H54 (cell line): ENCODE results near the gene UBA1.

Experiments used
- DNase-seq: peaks from one replicate; pipeline ENCODE4 v3.0.0; 2011; ENCODE audit warnings: low spot score, mixed read lengths; ENCODE audit not compliant: insufficient read length
- FAIRE-seq: peaks from 3 replicates; lab custom pipeline; 2011; peaks lifted over from hg19 to GRCh38; lab: Jason Lieb, UNC
- POLR2A ChIP-seq: IDR thresholded peaks from 2 replicates; pipeline ENCODE4 v1.6.1; 2011; ENCODE audit warnings: low read depth, mild to moderate bottlenecking, low read length

Gene UBA1

GRCh38 chrX:47160781-47161180, 32.8 kb upstream of the UBA1 start:
- no peak for TF ChIP-seq POLR2A
- no peak for DNase-seq
- FAIRE-seq, result no peak

GRCh38 chrX:47162927-47163583, 30.6 kb upstream of the UBA1 start:
- FAIRE-seq, result no peak
- DNase-seq, result no peak
- TF ChIP-seq POLR2A, result no peak

DNA sequence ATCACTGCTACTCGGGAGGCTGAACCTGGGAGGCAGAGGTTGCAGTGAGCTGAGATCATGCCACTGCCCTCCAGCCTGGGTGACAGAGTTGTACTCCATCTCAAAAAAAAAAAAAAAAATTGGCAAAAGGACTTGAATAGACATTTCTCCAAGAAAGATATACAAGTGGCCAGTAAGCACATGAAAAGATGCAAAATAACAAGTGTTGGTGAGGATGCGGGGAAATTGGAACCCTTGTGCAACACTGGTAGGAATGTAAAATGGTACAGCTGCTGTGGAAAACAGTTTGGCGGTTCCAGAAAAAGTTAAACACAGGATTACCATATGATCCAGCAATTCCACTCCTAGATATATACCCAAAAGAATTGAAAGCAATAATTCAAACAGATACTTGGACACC, 29.2 kb upstream of the UBA1 start:
- no peak for FAIRE-seq
- no peak for DNase-seq
- no peak for TF ChIP-seq POLR2A

DNA sequence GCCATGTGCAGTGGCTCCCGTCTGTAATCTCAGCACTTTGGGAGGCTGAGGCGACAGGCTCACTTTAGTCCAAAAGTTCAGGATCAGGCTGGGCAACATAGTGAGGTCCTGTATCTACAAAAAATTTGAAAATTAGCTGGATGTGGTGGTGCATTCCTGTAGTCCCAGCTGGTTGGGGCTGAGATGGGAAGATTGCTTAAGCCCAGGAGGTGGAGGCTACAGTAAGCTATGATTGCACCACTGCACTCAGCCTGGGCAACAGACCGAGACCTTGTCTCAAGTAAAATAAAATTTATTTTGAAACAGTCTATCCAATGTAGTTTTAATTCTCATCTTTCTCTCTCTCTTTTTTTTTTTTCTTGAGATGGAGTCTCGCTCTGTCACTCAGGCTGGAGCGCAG, 27.5 kb upstream of the UBA1 start:
- no peak for FAIRE-seq
- no peak for DNase-seq
- TF ChIP-seq POLR2A, result no peak

DNA sequence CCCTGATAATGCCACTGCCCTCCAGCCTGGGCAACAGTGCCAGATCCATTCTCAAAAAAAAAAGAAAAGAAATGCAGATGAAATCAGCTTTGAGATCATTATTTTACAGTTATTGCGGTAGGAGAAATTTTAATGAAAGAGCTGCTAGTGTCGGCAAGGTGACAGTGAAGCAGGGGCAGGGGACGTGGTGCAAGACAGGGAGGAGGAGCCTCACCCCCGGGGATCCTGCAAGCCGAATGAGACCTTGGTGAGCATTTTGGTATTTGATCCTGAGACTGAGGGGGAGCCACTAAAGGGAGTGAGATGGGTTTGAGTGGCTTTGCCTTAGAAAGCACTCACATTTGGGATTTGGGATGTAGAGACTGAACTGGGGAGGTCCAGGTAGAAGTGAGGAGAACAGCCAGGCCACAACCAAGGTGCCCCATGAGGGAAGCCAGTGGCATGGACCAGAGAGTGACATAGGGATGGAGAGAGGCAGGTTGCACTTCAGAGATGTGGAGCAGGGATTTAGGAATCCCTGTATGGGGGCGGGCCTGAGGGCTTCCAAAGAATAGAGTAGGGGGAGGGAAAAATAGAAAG, 25.0 kb upstream of the UBA1 start:
- FAIRE-seq, result no peak
- no peak for TF ChIP-seq POLR2A
- no peak for DNase-seq

DNA sequence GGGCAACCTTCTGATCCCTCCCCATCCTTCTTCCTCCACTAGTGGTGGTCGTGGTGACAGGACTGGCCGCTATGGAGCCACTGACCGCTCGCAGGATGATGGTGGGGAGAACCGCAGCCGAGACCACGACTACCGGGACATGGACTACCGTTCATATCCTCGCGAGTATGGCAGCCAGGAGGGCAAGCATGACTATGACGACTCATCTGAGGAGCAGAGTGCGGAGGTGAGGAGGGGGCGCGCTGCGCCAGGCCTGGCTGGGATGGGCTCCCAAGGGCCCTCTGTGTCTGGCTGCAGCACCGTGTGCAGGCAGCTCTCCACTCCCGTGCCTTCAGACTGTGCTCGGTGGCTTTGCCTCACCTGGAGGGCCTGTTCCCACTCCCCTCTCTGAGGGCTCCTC, 24.4 kb upstream of the UBA1 start:
- DNase-seq (no peak), FAIRE-seq (no peak)
- no peak for TF ChIP-seq POLR2A

- no peak for TF ChIP-seq POLR2A
- no peak for FAIRE-seq
- DNase-seq, result no peak
Observed at GRCh38 chrX:47169726-47170515, 23.7 kb upstream of the UBA1 start.

GRCh38 chrX:47170861-47171692, 22.6 kb upstream of the UBA1 start:
- no peak for TF ChIP-seq POLR2A
- FAIRE-seq (no peak), DNase-seq (no peak)

DNA sequence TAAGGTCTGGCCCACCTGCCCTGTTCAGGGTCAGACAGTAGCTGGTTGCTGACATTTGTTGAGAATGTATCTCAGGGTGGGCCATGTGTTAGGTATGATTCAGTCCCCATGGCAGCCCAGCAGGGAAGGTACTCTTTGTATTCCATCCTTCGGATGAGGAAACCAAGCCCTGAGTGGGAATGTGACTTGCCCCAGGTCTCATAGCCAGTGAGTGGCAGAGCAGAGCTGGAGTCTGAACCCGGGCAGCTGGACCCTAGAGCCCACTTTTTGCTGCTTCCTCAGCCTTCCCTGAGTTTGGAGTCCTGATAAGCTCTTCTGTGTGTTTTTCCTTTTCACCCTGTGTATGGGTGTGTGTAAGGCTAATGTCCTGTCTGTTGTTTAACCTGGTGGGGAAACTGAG, 21.6 kb upstream of the UBA1 start:
- DNase-seq, result no peak
- no peak for TF ChIP-seq POLR2A
- no peak for FAIRE-seq

- TF ChIP-seq POLR2A, result no peak
- FAIRE-seq (no peak), DNase-seq (no peak)
Observed at GRCh38 chrX:47172549-47172948, 21.1 kb upstream of the UBA1 start.

DNA sequence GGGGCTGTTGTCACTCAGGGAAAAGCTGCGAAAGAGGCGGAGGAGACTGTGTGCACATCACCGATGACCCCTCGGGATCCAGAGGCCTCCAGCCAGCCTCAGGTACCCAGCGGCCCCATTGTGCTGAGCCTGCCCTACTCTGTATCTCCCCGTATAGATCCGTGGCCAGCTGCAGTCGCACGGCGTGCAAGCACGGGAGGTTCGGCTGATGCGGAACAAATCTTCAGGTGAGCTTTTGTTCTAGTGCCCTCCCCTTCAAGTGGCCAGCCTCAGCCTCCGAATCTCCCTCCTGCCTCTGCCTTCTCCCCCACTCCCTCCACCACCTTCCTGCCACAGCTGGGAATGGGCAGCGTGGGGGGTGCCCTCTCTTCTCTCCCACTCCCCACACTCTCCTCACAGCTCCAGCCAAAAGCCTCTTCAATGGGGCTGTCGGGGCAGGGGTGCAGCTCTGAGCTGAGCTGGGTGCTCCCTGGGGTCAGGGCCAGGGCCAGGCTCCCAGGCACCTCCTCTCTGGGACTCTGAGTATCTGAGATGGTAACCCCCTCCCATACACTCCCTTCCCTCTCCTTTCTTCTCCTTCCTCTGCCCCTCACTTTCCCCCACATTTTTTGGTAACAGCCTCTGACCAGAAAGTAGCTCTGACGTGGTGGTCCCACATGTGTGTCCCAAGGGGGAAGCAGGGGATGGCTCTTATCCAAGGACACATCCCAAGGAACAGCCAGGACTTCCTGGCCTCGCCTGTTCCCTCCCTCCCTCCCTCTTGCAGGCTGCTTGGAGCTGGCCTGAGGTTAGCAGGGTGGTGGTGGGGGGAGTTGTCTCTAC, 20.4 kb upstream of the UBA1 start:
- no peak for FAIRE-seq
- no peak for TF ChIP-seq POLR2A

DNA sequence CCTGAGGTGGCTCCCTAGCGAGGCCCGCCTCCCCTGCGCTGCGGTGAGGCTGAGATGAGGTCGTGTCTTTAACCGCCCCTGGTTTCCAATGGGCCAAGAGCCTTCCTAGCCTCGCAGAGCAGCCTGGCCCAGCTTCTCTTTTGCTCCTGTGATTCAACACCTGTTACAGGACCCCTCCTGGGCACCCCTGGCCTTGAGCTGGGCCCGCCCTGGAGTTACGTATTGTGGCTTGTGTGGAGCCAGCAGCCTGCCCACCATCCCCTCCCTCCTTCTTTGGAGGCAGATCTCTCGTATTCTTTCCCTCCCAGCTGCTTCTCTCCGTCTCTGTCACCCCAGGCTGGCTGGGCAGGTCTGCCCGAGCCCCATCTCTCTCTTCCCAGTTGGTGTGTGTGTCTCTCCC, 19.3 kb upstream of the UBA1 start:
- no peak for DNase-seq
- TF ChIP-seq POLR2A, result no peak
- no peak for FAIRE-seq

More for the DNA sequence above, 20.4 kb upstream of the UBA1 start:
- no peak for DNase-seq
